GM19452 (cell line): Measurements from ENCODE around the gene BAIAP2L2.

Source experiments
- ATAC-seq: cut with Tn5 transposase; IDR thresholded peaks from one replicate; pipeline ENCODE4 v1.9.1; 2021; ENCODE audit not compliant: unreplicated experiment

Gene BAIAP2L2

GRCh38 chr22:38069372-38070249 is 40.9 kb downstream of the BAIAP2L2 start:
- no peak for ATAC-seq

DNA sequence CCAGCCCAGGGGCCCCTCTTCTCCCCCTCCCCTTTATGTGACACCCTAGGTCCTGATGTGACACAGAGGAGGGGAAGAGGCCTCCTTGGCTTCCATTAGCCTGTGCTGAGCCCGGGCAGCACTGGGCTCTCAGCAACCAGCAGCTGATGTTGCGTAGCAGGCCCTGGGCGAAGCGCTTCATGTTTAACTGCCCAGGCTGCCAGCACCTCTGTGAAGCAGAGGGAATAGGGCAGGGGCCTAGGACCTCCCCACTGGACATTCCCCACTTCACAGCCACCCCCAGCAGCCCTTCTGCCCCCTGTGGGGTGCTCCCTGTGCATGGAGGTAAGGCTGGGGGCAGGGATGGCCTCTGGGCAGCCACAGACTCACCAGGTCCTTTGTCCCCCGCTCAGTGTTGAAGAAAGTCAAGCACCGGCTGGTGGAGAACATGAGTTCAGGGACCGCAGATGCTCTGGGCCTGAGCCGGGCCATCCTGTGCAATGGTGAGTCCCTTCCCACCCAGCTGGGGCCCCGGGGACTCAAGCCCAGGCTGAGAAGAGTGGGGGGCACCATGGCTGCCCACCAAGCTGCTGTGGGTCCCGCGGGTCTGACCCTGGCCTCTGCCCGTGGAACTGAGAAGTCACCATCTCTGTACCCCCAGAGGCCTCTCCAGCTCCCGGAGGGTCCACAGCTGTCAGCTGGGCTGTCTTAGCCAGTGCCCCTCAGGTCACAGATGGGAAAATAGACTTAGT is 41.7 kb downstream of the BAIAP2L2 start:
- no peak for ATAC-seq

GRCh38 chr22:38067761-38068360 is 42.6 kb downstream of the BAIAP2L2 start:
- ATAC-seq, result no peak

- ATAC-seq, result no peak
Observed at GRCh38 chr22:38067028-38067415, 43.5 kb downstream of the BAIAP2L2 start.

GRCh38 chr22:38066381-38067027 is 44.0 kb downstream of the BAIAP2L2 start:
- no peak for ATAC-seq

DNA sequence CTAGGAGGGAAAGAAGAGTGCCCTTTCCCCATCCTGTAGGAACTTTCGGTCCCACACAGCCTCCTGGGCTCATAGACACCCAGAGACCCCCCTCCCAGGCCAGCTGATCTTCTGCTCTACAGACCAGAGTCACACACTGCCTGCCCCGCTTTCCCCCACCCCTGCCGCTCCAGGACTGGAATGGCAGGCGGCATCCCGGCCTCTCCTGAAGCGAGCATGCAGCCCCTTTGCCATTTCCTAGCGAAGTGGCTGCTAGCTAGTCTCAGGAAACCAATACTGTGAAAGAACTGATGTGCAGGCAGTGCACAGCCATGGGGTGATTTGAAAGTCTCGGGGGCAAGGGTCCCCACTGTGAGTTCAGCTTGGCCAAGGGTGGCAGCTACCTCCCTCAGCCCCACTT is 44.9 kb downstream of the BAIAP2L2 start:
- ATAC-seq, result no peak

GRCh38 chr22:38062791-38063190 is 47.7 kb downstream of the BAIAP2L2 start:
- ATAC-seq, result no peak

GRCh38 chr22:38056969-38057891 is 53.3 kb downstream of the BAIAP2L2 start, which contains the start of gene PICK1:
Gene PICK1 (plus strand): TSS chr22:38057404. CDS start chr22:38057810, 406 bp downstream.
- ATAC-seq, result no peak

- ATAC-seq, result no peak
Observed at GRCh38 chr22:38051900-38052862, 58.3 kb downstream of the BAIAP2L2 start.

DNA sequence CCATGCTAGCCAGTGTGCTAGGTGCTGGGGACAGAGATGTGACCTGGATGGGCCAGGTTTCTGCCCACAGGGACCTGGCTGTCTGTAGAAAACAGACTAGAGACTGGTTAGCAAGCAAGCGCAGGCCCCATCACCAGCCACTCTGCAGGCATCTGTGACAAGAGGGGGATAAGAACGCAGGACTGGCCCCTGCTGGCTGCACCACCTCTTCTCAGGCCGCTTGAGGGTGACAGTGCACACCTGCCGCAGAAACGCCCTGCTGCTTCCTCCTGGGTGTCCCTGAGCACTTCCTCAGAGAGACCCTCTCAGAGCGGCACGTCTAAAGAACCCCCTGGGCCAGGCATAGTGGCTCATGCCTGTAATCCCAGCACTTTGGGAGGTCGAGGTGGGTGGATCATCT is 59.2 kb downstream of the BAIAP2L2 start:
- ATAC-seq, result no peak

- ATAC-seq, result no peak
Observed at GRCh38 chr22:38050720-38051119, 59.8 kb downstream of the BAIAP2L2 start.

DNA sequence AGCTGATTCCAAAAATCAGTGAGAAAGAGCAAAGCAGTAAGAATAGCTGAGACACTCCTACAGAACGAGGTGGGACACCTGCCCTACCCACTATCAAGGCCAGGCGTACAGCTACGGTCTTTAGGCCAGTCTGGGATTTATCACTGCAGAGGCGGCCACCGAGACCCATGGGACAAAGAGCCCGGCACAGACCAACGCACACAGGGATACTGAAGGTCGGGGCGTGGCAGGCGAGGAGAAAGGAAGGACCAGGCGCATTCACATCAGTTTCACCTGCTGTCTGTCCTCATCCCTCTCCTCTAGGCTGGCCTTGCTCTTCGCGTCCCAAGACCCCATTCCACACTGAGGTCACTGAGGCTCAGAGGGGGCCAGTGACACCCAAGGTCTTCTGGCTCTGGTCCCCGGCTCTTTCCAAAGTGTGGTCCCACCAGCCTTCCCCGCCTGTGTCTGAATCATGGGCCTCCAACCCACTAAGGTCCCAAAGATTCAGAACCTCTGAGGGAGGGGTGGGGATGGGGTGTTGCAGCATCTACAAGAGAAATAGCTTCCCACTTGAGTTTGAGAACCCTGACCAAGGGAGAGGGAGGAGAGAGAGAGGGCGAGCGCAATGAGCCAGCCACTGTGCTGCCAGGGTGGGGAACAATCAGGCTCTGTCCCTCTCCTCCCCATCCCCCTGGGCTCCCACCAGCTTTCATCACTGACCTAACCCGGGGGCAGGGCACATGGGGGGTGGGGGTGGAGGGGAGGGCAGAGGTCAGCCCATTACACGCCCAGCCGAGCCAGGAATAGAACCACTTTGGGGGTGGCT is 60.5 kb downstream of the BAIAP2L2 start:
- no peak for ATAC-seq

GRCh38 chr22:38046070-38046748 is 64.3 kb downstream of the BAIAP2L2 start:
- ATAC-seq, result no peak

- no peak for ATAC-seq
Observed at GRCh38 chr22:38043151-38044039, 67.1 kb downstream of the BAIAP2L2 start.

- no peak for ATAC-seq
Observed at GRCh38 chr22:38042488-38042790, 68.0 kb downstream of the BAIAP2L2 start.

- ATAC-seq, result no peak
Observed at GRCh38 chr22:38041760-38042487, 68.6 kb downstream of the BAIAP2L2 start.
